NCI-H2107 (cell line): Measurements from ENCODE around the gene ACVRL1.
"Not testable (repeated sequence)": the region's sequence is repeated elsewhere in the genome, so short reads cannot be mapped to it uniquely, and the experiment has no call there.

ENCODE experiments used
- DNase-seq: peaks from one replicate; lab custom pipeline; 2025; lab: John Stamatoyannopoulos, UW

The ACVRL1 gene

GRCh38 chr12:51874000-51874399 is 33.3 kb upstream of the ACVRL1 start:
- DNase-seq = no peak

- DNase-seq = no peak
Measured at GRCh38 chr12:51874486-51874885, 32.8 kb upstream of the ACVRL1 start.

GRCh38 chr12:51879102-51879501 is 28.2 kb upstream of the ACVRL1 start:
- no peak for DNase-seq

- DNase-seq = no peak
Measured at GRCh38 chr12:51883295-51883694, 24.0 kb upstream of the ACVRL1 start.

GRCh38 chr12:51883998-51884675 is 23.2 kb upstream of the ACVRL1 start:
- no peak for DNase-seq

GRCh38 chr12:51884676-51885229 is 22.6 kb upstream of the ACVRL1 start:
- DNase-seq = no peak

- DNase-seq = not testable (repeated sequence)
Measured at GRCh38 chr12:51885294-51886020, 21.8 kb upstream of the ACVRL1 start.

- no peak for DNase-seq
Measured at GRCh38 chr12:51886021-51886710, 21.1 kb upstream of the ACVRL1 start.

- DNase-seq = no peak
Measured at GRCh38 chr12:51887476-51888315, 19.6 kb upstream of the ACVRL1 start, which contains the start of gene ANKRD33. Gene ANKRD33 (plus strand): TSS chr12:51888103. CDS start chr12:51888187, 84 bp downstream.

GRCh38 chr12:51888316-51889215 is 18.7 kb upstream of the ACVRL1 start:
- no peak for DNase-seq

GRCh38 chr12:51889216-51890132 is 17.8 kb upstream of the ACVRL1 start:
- no peak for DNase-seq

- DNase-seq = no peak
Measured at GRCh38 chr12:51890133-51890464, 17.2 kb upstream of the ACVRL1 start.

- no peak for DNase-seq
Measured at GRCh38 chr12:51890511-51891171, 16.7 kb upstream of the ACVRL1 start.

- DNase-seq = no peak
Measured at GRCh38 chr12:51891843-51892242, 15.5 kb upstream of the ACVRL1 start.

- DNase-seq = no peak
Measured at GRCh38 chr12:51893786-51894185, 13.5 kb upstream of the ACVRL1 start.

GRCh38 chr12:51895378-51896135 is 11.7 kb upstream of the ACVRL1 start:
- DNase-seq = no peak

- no peak for DNase-seq
Measured at GRCh38 chr12:51896236-51896635, 11.1 kb upstream of the ACVRL1 start.

GRCh38 chr12:51897181-51897580 is 10.1 kb upstream of the ACVRL1 start:
- DNase-seq = no peak
